Fibroblast of lung (primary cell): Measurements from ENCODE around the gene MTR. TPM values are rescaled to one million over a fixed set of nuclear protein-coding genes. Genes with fewer than 3 reads are reported as not detected.

ENCODE experiments used
- DNase-seq, 2 donors: peaks; one replicate each; pipeline versions ENCODE4 v3.0.0 to v3.0.0-alpha.2; 2010; ENCODE audit warnings: low read depth in 2 of 2
- H2AFZ ChIP-seq: 2 replicates; pipeline ENCODE4 v1.5.1; 2012; ENCODE audit warnings: low read length, control low read depth, inconsistent platforms
- H3K27ac ChIP-seq: 2 replicates; pipeline ENCODE4 v1.5.1; 2011; ENCODE audit warnings: low read length, control low read depth; ENCODE audit not compliant: insufficient read depth
- H3K27me3 ChIP-seq: 2 replicates; pipeline ENCODE4 v1.5.1; 2011; ENCODE audit warnings: mild to moderate bottlenecking, low read length; ENCODE audit not compliant: control insufficient read depth, insufficient read depth
- H3K36me3 ChIP-seq: 2 replicates; pipeline ENCODE4 v1.5.1; 2011; ENCODE audit warnings: low read length; ENCODE audit not compliant: control insufficient read depth, insufficient read depth
- H3K4me1 ChIP-seq: 2 replicates; pipeline ENCODE4 v1.5.1; 2011; ENCODE audit warnings: low read length; ENCODE audit not compliant: control insufficient read depth, insufficient read depth; ENCODE audit errors: extremely low read depth
- H3K4me2 ChIP-seq: 2 replicates; pipeline ENCODE4 v1.5.1; 2011; ENCODE audit warnings: low read length, control low read depth; ENCODE audit not compliant: insufficient read depth; ENCODE audit errors: extremely low read depth
- H3K4me3 ChIP-seq, 4 experiments: fragments of 200-600 bp in 1 of 4; sonication (generic) in 1 of 4; replicated peaks in 1 of 4; 2 replicates each; pipeline ENCODE4 v1.5.1; 2011 to 2016; ENCODE audit warnings: low read length in 4 of 4, low read depth in 3 of 4, mild to moderate bottlenecking in 3 of 4, control low read depth in 2 of 4, inconsistent platforms in 1 of 4, mixed read lengths in 1 of 4; ENCODE audit not compliant: insufficient read depth in 1 of 4; ENCODE audit errors: control extremely low read depth in 1 of 4
- H3K79me2 ChIP-seq: 2 replicates; pipeline ENCODE4 v1.5.1; 2012; ENCODE audit warnings: mild to moderate bottlenecking, low read length, inconsistent platforms; ENCODE audit not compliant: control insufficient read depth, insufficient read depth
- H3K9ac ChIP-seq: 2 replicates; pipeline ENCODE4 v1.5.1; 2011; ENCODE audit warnings: mild to moderate bottlenecking, low read length, control low read depth; ENCODE audit not compliant: insufficient read depth
- H3K9me3 ChIP-seq: 2 replicates; pipeline ENCODE4 v1.5.1; 2012; ENCODE audit warnings: low read depth, low read length; ENCODE audit not compliant: control insufficient read depth, insufficient read depth
- H4K20me1 ChIP-seq: 2 replicates; pipeline ENCODE4 v1.5.1; 2011; ENCODE audit warnings: low read length; ENCODE audit not compliant: control insufficient read depth, insufficient read depth; ENCODE audit errors: extremely low read depth
- CTCF ChIP-seq, 2 donors: IDR thresholded peaks in 1 of 2; conservative IDR thresholded peaks in 1 of 2; 1 replicate in 1 of 2; 2 replicates in 1 of 2; pipeline ENCODE4 v1.5.1; 2011 to 2012; ENCODE audit warnings: low read length in 2 of 2, control low read depth in 1 of 2, inconsistent platforms in 1 of 2, low read depth in 1 of 2, mild to moderate bottlenecking in 1 of 2
- EZH2 ChIP-seq: IDR thresholded peaks from 2 replicates; pipeline ENCODE4 v1.5.1; 2012; ENCODE audit warnings: low read length, control low read depth, mild to moderate bottlenecking; ENCODE audit errors: missing control alignments
- polyA plus RNA-seq, 2 donors: library from polyadenylated mRNA; depleted of rRNA in 1 of 2; stranded (reverse) in 1 of 2; unstranded in 1 of 2; fragments of >200 nt; gene quantifications; 2 replicates each; pipeline ENCODE4 v1.2.1, GENCODE V29; 2011 to 2012; ENCODE audit warnings: missing spikeins in 1 of 2
- total RNA-seq: library from RNA; depleted of rRNA; stranded (reverse); fragments of >200 nt; gene quantifications from 2 replicates; pipeline ENCODE4 v1.2.1, GENCODE V29; 2014

The MTR gene
- total and polyA plus RNA-seq, 2 donors (not counting 1 experiment from before 2014, with no cell fraction given), result 20.0 to 32.2 TPM

- Histone ChIP-seq H3K27ac (no peak overlapping the region), H4K20me1 (no peaks in the 10 kb centered on the region), H3K27me3 (no peaks in the 10 kb centered on the region), H3K4me1 (no peaks in the 10 kb centered on the region), H3K4me3 (no peak overlapping the region), H3K4me2 (no peak overlapping the region), H3K9ac (no peak overlapping the region), H2AFZ (no peak overlapping the region), H3K79me2 (no peaks in the 10 kb centered on the region), H3K9me3 (no peaks in the 10 kb centered on the region), H3K36me3 (no peaks in the 10 kb centered on the region)
- TF ChIP-seq EZH2 (no peak), CTCF (conservative IDR thresholded peaks at IDR 0.05 in 1 of 2, IDR thresholded peaks at IDR 0.05 in 1 of 2; ENCODE audit: low read depth in 1 of 2, low read length in 2 of 2) (no peak)
- no peak for DNase-seq
Observed at GRCh38 chr1:236760480-236760879, 34.6 kb upstream of the MTR start.

GRCh38 chr1:236760986-236761385 is 34.1 kb upstream of the MTR start:
- no peaks in the 10 kb centered on the region for H3K36me3 ChIP-seq

GRCh38 chr1:236761397-236762132 is 33.5 kb upstream of the MTR start:
- no peaks in the 10 kb centered on the region for H3K4me1 ChIP-seq
- no peaks in the 10 kb centered on the region for H3K36me3 ChIP-seq
- no peak overlapping the region for H3K4me3 ChIP-seq
- H3K9me3 ChIP-seq, result no peaks in the 10 kb centered on the region
- no peak overlapping the region for H3K27ac ChIP-seq
- no peak overlapping the region for H2AFZ ChIP-seq
- H3K4me2 ChIP-seq, result no peak overlapping the region
- H3K9ac ChIP-seq, result no peak overlapping the region
- no peaks in the 10 kb centered on the region for H3K27me3 ChIP-seq
- TF ChIP-seq CTCF (conservative IDR thresholded peaks at IDR 0.05 in 1 of 2, IDR thresholded peaks at IDR 0.05 in 1 of 2; ENCODE audit: low read depth in 1 of 2, low read length in 2 of 2) (no peak), EZH2 (no peak)
- DNase-seq, result no peak
- no peaks in the 10 kb centered on the region for H3K79me2 ChIP-seq
- no peaks in the 10 kb centered on the region for H4K20me1 ChIP-seq

More at GRCh38 chr1:236760986-236761385, 34.1 kb upstream of the MTR start:
- no peak overlapping the region for H3K27ac ChIP-seq
- H4K20me1 ChIP-seq, result no peaks in the 10 kb centered on the region
- no peaks in the 10 kb centered on the region for H3K79me2 ChIP-seq
- H3K9me3 ChIP-seq, result no peaks in the 10 kb centered on the region
- no peak overlapping the region for H3K4me3 ChIP-seq
- H3K9ac ChIP-seq, result no peak overlapping the region
- no peak overlapping the region for H2AFZ ChIP-seq
- no peak overlapping the region for H3K4me2 ChIP-seq
- no peak for DNase-seq
- TF ChIP-seq CTCF (conservative IDR thresholded peaks at IDR 0.05 in 1 of 2, IDR thresholded peaks at IDR 0.05 in 1 of 2; ENCODE audit: low read depth in 1 of 2, low read length in 2 of 2), result no peak
- TF ChIP-seq EZH2, result no peak
- no peaks in the 10 kb centered on the region for H3K27me3 ChIP-seq
- no peaks in the 10 kb centered on the region for H3K4me1 ChIP-seq
